ENCODE measurements around the gene ERGIC1. TPM values are rescaled to one million over a fixed set of nuclear protein-coding genes. Genes with fewer than 3 reads are reported as not detected.

Gene ERGIC1
- total RNA-seq, 4 donors from 2014 or later, result 156 to 214 (median 175) TPM

DNA sequence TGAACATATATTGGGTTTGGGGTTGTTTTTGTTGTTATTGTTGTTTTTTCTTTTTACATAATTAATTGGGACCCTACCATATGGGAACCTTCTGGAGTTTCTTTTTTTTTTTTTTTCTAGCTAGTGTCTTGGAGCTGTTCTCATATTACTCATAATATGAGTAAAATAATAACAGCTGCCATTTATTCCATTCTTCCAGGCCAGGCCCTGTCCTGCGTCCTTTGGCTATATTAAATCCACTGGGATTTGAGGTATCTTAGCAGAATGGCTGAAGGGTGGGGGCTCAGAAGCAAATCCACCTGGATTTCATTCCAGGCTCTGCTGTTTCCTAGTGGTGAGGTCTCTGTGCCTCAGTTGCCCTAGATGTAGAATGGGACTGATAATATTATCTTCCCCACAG, 77.9 kb downstream of the ERGIC1 start:
- H3K27me3 ChIP-seq, result no peaks in the 10 kb centered on the region
- H3K4me3 ChIP-seq (replicated peaks in 1 of 3), result no peak overlapping the region
- no peaks in the 10 kb centered on the region for H3K9me3 ChIP-seq
- TF ChIP-seq, protein P1, sequence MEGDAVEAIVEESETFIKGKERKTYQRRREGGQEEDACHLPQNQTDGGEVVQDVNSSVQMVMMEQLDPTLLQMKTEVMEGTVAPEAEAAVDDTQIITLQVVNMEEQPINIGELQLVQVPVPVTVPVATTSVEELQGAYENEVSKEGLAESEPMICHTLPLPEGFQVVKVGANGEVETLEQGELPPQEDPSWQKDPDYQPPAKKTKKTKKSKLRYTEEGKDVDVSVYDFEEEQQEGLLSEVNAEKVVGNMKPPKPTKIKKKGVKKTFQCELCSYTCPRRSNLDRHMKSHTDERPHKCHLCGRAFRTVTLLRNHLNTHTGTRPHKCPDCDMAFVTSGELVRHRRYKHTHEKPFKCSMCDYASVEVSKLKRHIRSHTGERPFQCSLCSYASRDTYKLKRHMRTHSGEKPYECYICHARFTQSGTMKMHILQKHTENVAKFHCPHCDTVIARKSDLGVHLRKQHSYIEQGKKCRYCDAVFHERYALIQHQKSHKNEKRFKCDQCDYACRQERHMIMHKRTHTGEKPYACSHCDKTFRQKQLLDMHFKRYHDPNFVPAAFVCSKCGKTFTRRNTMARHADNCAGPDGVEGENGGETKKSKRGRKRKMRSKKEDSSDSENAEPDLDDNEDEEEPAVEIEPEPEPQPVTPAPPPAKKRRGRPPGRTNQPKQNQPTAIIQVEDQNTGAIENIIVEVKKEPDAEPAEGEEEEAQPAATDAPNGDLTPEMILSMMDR (IDR thresholded peaks at IDR 0.05), result no peak
- no peak for TF ChIP-seq POLR2A (IDR thresholded peaks at IDR 0.05)
- H3K4me1 ChIP-seq, result peaks cover 4 to 20% of the 10 kb centered on the region in 2 donors
- H3K36me3 ChIP-seq, result peaks cover 17 to 31% of the 10 kb centered on the region in 2 donors
- intact Hi-C loops (cut with DNase I), result no loop called here
- WGBS, 2 donors, result 72 to 92% methylated on average over 1 of the region's 1 CpG
- DNase-seq, result no peak
- H3K27ac ChIP-seq, result peak overlapping the region; percentile 28 to 86 (median 82)

DNA sequence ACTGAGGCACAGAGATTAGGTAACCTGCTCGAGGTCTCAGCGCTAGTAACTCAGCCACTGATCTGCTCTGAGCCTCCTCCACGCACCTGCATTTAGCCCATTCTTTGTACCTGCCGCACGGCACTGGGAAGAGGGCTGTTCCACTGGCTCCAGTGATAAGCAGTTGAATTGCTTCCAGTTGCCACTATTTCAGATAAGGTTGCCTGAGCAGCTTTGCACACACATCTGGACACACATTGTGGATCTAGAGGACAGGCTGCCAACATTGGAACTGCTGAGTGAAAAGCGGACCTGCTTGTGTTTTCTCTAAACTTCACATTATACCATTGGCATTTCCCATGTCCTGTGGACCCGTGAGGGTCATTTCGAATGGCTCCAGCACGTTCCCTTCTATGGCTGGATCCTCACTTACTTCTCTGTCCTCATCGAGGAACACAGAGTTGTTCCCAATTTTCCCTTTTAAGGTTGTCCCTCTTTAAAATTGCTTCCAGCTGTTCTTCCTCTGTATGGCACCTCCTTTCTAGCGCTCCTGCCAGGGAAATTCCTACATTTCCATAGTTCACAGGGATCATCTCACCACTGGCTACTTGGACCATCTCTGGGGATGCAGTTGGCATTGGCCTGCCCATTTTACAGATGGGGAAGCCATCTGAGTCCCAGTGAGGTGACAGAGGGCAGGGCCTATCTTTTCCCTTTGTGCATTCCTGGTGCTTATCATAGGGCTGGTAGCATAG, 79.2 kb downstream of the ERGIC1 start:
- Histone ChIP-seq H3K27me3 (no peaks in the 10 kb centered on the region), H3K27ac (peak overlapping the region in 1 of 3 donors; percentile 82), H3K4me3 (replicated peaks in 1 of 3) (no peak overlapping the region), H3K4me1 (peaks cover 4 to 20% of the 10 kb centered on the region in 2 donors), H3K9me3 (no peaks in the 10 kb centered on the region), H3K36me3 (peaks cover 17 to 34% of the 10 kb centered on the region in 2 donors)
- 87 to 91% methylated on average over 11 of the region's 11 CpGs for WGBS, 2 donors
- DNase-seq, result no peak
- intact Hi-C loops (cut with DNase I), result no loop called here
- TF ChIP-seq, protein P1 (IDR thresholded peaks at IDR 0.05), result no peak
- no peak for TF ChIP-seq POLR2A (IDR thresholded peaks at IDR 0.05)

DNA sequence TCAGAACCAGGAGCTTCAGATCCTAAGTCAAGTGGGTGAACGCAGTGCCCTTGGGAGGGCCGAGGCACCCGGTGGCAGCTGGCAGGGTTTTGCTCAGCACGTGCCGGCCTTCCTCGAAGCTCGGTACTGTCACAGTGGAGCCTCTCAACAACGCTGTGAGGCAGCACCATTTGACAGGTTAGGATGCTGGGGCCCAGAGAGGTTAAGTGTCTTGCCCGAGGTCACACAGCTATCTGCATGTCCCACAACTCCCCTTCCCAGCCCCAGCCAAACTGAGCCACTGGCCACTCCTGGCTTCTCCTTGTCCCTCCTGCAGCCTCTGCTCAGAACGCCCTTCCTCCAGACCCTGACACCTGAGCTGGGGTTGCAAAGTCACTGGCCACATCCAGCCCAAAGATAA, 81.5 kb downstream of the ERGIC1 start:
- TF ChIP-seq, protein P1 (IDR thresholded peaks at IDR 0.05), result no peak
- TF ChIP-seq POLR2A (IDR thresholded peaks at IDR 0.05), result no peak
- Histone ChIP-seq H3K4me3 (replicated peaks in 1 of 3) (no peak overlapping the region), H3K27ac (no peak overlapping the region), H3K4me1 (peaks cover 4 to 20% of the 10 kb centered on the region in 2 donors), H3K27me3 (no peaks in the 10 kb centered on the region), H3K36me3 (peaks cover 17 to 53% of the 10 kb centered on the region in 2 donors), H3K9me3 (no peaks in the 10 kb centered on the region)
- DNase-seq, result no peak
- intact Hi-C loops (cut with DNase I), result no loop called here
- 89 to 93% methylated on average over 9 to 10 of the region's 10 CpGs for WGBS, 2 donors

DNA sequence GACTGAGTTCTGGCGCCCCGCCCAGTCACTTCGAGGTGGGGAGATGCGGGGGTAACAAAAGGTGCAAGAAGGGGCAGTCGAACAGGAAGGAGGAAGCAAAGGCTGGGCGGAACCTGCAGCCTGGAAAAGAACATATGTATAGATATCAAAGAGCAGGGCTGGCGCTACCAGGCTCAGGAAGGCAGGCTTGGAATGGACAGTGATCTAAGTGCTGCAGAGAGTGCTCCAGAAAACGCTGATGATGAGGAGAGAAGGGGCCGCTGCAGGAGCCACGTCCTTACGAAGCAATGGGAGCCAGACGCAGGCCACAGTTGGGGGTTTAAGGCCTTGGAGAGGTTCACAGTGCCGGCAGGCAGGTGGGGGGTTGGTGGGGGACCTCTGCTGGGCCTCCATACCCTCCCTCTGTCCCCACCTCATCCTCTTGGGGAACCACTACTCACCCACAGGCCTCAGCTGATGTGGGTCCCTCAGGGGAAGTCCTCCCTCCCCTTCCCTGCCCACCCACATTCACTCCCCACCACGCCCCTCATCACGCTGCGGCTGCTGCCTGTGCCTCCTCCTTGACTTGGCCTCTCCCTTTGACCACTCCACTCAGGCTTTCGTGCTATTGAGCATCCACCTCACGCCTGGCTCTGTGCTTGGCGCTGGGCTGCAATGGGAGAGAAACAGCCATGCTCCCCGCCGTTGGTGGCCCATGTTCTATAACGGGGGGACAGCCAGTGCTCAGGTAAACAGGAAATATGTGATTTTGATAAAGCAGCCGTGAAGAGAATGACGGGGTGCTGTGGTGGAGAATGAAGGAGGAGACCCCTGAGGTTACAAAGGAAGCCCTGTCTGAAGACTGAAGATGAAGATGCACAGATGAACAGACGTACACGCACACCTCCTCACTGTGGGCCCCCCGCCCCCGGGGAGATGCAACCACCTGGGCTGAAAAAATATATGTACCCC, 84.6 kb downstream of the ERGIC1 start:
- H3K27ac ChIP-seq, result no peak overlapping the region
- H3K9me3 ChIP-seq, result no peaks in the 10 kb centered on the region
- peaks cover 17 to 54% of the 10 kb centered on the region in 2 donors for H3K36me3 ChIP-seq
- H3K27me3 ChIP-seq, result no peaks in the 10 kb centered on the region
- WGBS, 2 donors, result 83 to 85% methylated on average over 28 of the region's 28 CpGs
- TF ChIP-seq POLR2A (IDR thresholded peaks at IDR 0.05), result no peak
- TF ChIP-seq, protein P1 (IDR thresholded peaks at IDR 0.05), result no peak
- H3K4me3 ChIP-seq (replicated peaks in 1 of 3), result no peak overlapping the region
- no peak for DNase-seq
- no peaks in the 10 kb centered on the region for H3K4me1 ChIP-seq
- intact Hi-C loops (cut with DNase I), result no loop called here

Data from thyroid gland (tissue), 4 donors.